Activated CD4-positive, alpha-beta T cell treated with anti-CD3 and anti-CD28 coated beads for 4 hours (primary cell): Measurements from ENCODE around the gene INPP5D.

Source experiments
- DNase-seq, 2 donors: peaks; one replicate each; pipeline ENCODE4 v3.0.0-alpha.2; 2020

The INPP5D gene

DNA sequence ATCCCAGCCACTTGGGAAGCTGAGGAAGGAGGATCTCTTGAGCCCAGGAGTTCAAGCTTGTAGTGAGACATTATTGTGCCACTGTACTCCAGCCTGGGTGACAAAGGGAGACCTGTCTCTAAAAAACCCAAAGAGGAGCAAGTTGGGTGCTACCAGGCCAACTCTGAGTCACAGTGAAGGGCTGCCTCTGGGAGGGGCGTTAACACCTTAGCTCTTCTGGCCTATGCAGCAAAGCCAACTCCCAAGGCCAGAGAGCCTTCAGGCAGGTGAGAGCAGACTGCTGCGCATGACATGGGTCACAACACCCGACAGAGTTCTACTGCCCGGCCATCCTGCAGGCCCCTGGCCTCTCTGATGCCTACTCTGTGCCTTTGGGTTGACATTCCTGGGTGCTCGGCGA, 158.7 kb downstream of the INPP5D start:
- DNase-seq, result no peak

DNA sequence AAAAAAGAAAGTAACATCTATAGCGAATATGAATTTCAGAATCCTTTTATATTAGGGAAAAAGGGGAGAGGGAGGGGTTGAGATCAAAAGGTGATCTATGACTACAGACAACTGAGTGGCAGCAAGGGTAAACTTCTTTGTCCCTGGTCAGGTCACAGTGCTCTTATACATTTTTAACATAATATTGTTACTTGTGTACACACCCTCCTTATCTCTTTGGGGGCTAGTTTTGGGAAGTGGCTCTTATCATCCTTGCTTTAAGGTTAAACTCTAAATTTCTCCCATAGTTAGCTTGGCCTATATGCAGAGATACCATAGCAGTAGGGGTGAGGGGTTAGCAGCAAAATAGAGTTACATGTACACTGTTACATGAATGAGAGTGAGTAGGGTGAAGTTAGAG, 159.7 kb downstream of the INPP5D start:
- DNase-seq, result no peak

- no peak for DNase-seq
Measured at GRCh38 chr2:233221378-233222063, 161.4 kb downstream of the INPP5D start.

DNA sequence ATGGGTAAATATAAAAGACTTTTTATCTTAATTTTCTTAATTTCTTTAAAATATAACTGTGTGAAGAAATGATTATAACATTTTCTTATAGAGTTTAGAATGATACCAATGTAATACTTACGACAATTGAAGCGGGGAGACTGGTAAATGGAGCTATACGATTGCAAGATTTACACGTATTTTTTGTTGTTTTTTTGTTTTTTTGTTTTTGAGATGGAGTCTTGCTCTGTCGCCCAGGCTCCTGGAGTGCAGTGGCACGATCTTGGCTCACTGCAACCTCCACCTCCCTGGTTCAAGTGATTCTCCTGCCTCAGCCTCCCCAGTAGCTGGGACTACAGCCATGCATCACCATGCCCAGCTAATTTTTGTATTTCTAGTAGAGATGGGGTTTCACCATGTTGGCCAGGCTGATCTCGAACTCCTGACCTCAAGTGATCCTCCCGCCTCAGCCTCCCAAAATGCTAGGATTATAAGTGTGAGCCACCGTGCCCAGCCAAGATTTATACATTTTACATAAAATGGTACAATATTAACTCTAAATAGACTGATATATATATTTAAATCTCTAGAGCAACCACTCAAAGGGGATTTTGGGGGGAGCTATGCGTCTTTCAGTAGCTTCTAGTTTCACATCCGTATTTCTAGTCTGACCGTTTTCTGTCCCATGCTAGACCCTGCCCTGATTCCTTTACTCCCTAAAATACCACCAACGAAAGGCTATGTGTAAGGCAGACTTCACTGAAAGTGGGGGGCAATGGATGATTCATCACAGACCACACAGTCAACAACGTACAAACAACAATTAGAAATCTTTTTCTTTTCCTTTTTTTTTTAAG, 163.1 kb downstream of the INPP5D start:
- DNase-seq, result no peak

DNA sequence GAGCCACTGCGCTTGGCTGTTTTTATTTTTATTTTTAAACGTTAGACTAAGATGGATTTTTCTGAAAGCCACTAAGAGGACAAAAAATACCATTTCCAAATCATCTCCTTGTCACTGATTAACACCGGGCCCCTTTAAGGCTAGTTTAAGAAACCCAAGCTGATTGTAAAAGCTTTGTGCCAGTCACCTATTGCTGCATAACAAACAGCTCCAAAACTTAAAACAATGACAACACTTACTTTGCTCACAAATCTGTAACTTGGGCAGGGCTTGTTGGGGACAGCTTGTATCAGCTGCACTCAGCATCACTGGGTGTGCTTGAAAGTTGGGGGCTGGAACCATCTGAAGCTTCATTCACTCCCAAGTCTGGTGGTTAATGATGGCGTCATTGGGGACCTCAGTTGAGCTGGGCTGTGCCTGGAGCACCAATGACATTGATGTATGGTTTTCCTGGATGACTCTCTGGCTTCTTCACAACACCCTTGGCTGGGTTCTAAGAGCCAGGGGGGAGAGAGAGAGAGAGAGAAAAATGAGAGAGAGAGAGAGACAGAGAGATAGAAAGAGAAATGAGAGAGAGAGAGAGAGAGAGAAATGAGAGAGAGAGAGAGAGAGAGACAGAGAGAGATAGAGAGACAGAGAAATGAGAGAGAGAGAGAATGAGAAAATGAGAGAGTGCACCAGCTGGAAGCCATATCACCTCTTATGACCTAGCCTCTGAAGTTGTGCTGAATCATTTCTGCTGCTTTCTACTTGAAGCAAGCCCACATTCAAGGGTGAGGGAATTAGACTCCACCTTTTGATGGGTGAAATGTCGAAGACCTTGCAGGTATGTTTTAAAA, 165.3 kb downstream of the INPP5D start:
- DNase-seq, result no peak

DNA sequence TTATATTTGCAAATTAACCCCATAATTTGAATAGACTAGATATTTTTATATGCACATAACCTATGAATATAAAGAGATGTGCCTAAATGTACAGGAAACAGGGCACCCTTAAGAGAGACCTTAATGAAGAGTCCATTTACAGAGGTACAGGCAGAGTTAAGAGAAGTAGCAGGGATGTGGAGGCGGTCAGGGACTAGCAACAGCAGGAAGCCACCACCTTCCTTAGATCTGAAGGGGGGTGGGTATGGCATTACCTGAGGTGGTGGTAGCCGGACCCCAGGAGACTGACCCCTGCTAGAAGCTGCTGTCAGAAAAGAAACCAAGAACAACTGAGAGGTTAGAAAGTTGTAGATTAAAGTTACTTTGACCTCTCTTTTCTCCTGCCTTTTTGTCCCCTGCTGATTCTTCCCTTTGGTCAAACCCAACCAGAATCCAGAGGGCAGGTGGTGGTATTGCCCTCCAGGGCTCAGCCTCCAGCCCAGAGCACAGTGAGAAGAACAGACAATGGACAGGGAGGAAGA, 166.4 kb downstream of the INPP5D start:
- no peak for DNase-seq

DNA sequence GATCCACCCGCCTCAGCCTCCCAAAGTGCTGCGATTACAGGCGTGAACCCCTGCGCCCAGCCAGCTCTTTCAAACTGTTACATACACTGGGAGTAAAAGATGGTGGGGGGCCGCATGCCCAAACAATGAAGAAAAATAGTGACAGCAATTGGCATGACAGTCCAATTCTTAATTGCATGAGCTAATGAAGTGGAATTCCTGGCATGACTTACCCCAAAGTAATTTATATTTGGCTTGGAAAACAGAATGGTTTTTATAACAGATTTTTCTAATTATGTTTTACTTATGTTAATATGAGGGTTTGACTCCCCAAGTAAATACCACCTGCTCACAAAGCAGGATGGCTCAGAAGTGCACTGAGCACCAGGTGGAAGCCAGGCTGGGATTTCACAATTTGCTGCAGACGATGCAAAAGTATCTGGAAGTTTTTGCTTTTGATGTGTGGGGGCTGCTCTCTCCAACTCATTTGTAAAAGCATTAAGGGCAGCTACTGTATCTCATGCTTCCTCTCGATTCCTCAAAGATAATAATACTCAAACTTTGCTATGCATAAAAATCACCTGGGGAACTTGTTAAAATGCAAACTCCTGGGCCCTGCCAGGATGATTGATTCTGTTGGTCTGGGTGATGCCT, 167.3 kb downstream of the INPP5D start:
- no peak for DNase-seq

DNA sequence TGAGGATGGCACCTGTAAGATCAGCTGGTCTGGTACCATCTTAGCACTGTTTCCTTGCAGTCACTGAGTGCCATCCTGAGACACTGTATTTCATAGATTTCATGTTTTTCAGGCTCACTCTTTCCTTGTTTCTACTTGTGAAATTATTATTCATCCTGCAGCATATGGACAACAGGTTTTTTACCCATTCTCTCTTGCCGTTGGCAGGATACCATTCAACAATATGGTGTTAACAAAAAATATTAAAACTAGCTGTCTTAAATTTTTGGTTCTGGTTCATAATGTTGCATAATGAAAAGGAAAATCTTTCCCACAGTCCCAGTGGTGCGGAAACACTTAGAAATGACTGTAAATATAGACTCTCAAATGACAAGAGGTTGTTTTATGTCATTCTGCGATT, 168.2 kb downstream of the INPP5D start:
- DNase-seq, result no peak

DNA sequence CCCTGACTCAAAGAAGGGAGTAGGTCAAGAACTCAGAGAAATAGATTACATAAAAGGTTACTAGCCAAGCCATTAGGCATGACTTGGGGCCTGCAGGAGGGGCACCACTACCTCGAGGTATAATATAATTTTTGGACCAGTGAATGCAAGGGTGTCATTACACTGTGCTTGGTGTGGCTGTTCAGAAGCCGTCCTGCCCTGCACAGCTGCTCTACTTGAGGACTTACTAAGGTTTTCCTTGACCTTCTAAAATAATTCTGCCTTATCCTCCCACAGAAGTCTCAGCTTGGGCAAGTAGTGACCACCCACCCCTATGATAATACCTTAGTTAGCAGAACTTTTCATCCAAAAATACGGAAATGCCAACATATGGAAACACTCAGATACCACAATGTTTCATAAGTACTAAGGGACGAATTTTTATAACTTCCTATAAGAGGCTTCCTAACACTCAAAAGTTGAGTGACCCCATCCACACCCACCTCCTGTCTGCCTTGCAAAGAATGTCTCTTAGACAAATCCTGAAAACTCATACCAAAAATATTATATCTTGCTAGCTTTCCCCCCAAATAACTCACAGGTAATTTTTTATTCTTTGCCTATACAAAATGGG, 173.6 kb downstream of the INPP5D start:
- no peak for DNase-seq

GRCh38 chr2:233234264-233234663, 174.1 kb downstream of the INPP5D start:
- no peak for DNase-seq

- no peak for DNase-seq
Measured at GRCh38 chr2:233234996-233235395, 174.9 kb downstream of the INPP5D start.

GRCh38 chr2:233235977-233236376, 175.8 kb downstream of the INPP5D start:
- no peak for DNase-seq

DNA sequence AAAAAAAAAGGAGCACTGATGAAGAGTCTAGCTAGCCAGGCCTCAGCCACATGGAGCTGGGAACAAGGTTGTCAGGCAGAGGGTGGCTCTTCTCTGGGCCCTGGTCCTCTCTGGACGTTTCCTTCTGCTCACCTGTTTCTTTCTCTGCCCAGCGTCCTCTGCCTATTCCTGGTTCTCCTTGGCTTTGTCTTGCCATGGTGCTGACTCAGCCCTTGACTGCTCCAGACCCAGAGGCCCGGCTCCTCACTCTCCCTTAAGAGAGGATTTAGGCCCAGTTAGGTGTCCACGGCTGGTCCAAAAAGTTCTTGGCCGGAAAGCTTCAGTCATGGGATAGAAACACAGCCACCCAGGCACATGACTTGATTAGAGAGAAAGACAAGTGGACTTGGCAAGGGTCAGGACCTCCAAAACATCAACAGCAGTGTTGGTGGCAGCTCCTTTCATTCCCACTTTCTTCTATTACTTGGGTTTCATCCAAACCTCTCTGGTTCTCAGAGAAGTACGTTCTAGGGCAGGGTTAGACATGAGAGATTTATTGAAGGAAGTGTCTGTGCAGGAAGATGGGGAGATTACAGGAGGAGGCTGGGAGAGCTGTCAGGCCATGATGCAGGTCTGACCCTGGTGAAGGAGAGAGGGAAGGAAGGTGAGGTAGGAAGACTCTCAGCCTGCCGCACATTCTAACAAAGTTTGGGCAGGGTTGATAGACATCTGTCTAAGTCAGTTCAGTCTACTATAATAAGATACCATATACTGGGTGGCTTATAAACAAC, 176.9 kb downstream of the INPP5D start:
- no peak for DNase-seq

DNA sequence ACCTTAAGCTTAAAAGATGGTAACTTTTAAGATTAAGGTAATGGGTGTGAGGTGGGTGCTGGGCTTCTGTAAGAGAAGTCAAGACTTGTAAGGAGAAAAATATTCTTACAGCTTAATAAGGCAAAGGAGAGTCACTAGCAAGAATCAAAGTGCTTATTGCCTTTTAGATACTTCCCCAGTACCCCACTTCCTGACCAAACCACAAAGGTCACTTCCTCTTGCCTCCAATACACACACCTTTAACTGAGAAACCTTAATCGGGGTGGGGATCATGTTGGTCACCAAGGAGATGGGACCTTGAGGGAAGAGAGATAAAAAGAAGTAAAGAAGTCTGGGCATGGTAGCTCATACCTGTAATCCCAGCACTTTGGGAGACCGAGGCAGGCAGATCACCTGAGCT, 180.8 kb downstream of the INPP5D start:
- peak; percentile 15 to 21 for DNase-seq

DNA sequence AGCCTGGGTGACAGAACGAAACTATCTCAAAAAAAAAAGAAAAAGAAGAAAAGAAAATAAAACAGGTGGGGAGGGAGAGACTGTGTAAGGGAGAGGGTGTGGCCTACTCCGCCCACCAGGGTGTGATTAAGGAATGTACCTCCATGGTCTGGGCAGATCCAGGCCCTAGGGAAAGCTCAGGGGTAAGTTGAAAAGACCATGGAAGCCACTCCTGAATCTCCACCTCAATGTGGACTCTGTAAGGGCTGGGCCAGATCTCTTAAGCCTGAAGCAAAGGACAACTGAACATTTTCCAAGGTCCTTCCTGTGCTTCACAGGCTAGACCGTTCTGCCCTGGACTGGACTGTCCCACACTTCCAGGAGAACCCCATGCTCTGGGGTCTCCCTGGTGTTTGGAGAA, 181.7 kb downstream of the INPP5D start:
- DNase-seq, result no peak

- no peak for DNase-seq
Measured at GRCh38 chr2:233242231-233242927, 182.2 kb downstream of the INPP5D start.

- DNase-seq, result no peak
Measured at GRCh38 chr2:233243348-233243747, 183.2 kb downstream of the INPP5D start.

DNA sequence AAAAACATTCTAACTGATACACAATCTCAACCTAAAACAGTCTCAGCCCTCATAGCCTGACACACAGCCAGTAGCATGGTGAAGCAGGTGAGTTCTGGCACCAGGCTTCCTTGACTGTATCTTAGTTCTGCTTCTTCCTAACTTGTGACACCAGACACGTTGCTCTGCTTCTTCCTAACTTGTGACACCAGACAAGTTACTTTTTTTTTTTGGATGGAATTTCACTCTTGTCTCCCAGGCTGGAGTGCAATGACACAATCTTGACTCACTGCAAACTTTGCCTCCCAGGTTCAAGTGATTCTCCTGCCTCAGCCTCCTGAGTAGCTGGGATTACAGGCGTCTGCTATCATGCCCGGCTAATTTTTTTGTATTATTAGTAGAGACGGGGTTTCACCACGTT, 184.7 kb downstream of the INPP5D start:
- DNase-seq, result no peak

- DNase-seq, result no peak
Measured at GRCh38 chr2:233245406-233245805, 185.3 kb downstream of the INPP5D start.

DNA sequence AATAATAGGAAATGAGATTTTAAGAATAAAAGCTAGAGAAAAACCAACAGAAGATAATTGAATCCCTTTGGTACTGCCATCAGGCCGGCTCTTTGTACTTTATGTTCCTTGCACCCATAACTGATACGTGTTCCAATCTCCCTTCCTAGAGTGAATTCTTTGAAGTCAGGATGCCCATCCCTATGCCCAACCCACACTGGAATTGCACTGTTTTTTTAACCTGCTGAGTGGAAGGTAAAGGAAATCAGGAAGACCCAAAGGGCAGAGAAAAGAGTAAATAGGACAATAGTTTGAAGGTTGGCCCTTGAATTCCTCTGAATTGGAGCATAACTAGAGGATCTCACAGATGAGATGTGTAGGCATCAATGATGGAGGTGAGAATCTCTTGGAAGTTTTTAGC, 187.0 kb downstream of the INPP5D start:
- no peak for DNase-seq

GRCh38 chr2:233247744-233248143, 187.6 kb downstream of the INPP5D start:
- peak; percentile 69 to 78 for DNase-seq
